Eye (tissue), 1 donor: ENCODE data around the gene PARP12.

Experiments used
- DNase-seq: peaks from one replicate; pipeline ENCODE4 v3.0.0-alpha.2; 2015

PARP12 gene

GRCh38 chr7:140033779-140034363 is 28.9 kb downstream of the PARP12 start:
- DNase-seq, result no peak

DNA sequence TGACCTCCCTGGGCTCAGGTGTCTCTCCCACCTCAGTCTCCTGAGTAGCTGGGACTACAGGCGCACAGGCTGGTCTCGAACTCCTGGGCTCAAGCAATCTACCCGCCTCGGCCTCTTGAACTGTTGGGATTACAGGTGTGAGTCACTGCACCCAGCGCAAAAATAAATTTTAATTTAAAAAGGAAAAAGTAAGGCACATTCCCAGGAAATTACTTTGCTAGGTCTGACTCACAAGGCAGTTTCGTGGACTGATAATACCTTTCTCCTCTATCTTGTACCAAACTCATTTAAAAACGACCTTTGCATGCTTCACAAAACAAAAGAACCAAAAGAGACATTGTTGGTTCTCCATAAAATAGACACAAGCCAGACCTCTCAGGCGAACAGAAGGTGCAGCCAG is 29.7 kb downstream of the PARP12 start:
- DNase-seq, result no peak

DNA sequence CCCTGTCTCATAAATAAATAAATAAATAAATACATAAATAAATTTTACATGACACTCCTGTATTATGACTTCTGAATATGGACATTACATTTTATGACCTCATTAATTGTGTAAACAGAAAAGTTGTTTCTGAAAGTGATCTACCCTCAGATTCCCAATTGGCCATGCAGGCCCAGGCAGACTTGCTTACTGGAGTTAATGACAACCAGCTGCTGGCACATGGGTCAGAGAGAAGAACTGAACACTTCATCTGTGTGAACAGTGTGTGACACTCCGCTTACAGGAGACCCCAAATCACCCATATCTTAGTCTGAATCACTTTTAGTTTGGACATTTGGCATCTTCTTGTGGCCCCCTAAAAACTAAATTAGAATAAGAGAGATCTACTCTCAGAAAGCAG is 31.4 kb downstream of the PARP12 start:
- DNase-seq, result no peak

- no peak for DNase-seq
These were observed 33.7 kb downstream of the PARP12 start for GRCh38 chr7:140029072-140029471.

DNA sequence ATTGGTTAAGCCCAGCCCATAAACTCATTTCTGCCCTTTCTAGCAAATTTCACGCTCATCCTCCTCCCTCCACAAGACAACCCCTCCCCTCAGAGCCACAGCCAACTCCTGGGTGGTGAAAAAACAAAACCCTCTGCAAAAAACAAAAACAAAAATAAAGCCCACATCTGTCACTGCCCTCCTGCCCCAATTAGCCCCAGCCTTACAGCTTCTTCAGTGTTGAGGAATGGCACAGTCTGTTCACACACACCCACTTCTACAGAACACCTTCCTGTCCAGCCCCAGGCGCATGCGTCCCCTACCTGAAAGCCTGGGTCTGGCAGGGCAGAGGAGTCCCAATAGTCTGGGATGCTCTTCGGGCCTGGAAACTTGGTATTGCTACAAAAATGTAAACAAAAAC is 34.4 kb downstream of the PARP12 start:
- no peak for DNase-seq

- no peak for DNase-seq
These were observed 34.9 kb downstream of the PARP12 start for GRCh38 chr7:140027858-140028257.

DNA sequence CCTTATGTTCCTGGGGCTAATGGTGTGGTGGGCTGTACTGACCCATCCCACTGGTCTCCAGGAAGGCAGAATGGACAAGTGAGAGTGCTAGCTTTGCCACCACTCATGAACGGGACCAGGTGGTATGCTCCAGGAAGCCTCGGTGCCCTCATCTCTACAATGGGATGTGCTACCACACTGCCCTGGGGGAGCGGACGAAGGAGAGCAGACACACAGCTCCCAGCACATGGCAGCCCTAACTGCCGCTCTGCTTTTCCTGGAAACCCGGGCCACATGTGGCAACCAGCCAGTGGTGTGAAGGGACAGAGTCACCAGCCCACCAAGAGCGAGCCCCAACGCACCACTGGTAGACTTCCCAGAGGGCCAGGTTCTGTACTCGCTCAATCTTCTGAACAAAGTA is 35.8 kb downstream of the PARP12 start:
- no peak for DNase-seq

- DNase-seq, result no peak
These were observed 36.8 kb downstream of the PARP12 start for GRCh38 chr7:140025814-140026433.

GRCh38 chr7:140025241-140025640 is 37.5 kb downstream of the PARP12 start:
- no peak for DNase-seq

GRCh38 chr7:140024585-140024984 is 38.2 kb downstream of the PARP12 start:
- no peak for DNase-seq

- DNase-seq, result no peak
These were observed 39.0 kb downstream of the PARP12 start for GRCh38 chr7:140023728-140024127.

DNA sequence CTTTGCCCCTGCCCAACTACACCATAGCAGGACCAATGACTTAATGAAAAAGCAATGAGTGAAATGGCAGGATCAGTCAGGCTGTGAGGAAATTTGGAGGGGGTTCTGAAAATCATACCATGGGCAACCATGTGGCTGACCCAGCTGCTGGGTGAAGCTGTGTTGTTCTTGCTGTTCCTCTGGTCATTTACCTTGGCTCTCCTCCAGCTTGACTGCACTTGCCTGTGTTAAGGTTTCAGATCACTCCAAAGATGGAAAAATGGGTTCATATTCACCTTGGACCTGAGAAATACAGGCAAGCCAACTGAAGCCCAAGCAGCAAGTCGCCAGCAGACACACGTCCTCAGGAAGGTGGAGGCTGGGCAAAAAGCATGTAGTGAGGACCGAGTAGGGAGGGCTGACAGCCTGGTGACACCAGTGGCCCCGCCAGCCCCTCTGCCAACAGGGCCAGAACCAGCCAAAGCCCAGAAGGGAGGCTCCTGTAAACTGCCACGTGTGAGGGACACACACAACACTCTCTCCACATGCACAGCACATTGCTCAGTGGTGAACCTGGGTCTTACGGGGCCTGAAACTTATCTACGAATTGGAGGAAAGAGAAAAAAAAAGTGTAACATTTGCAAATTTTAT is 40.1 kb downstream of the PARP12 start:
- DNase-seq, result no peak

- no peak for DNase-seq
These were observed 41.1 kb downstream of the PARP12 start for GRCh38 chr7:140021603-140022002.

DNA sequence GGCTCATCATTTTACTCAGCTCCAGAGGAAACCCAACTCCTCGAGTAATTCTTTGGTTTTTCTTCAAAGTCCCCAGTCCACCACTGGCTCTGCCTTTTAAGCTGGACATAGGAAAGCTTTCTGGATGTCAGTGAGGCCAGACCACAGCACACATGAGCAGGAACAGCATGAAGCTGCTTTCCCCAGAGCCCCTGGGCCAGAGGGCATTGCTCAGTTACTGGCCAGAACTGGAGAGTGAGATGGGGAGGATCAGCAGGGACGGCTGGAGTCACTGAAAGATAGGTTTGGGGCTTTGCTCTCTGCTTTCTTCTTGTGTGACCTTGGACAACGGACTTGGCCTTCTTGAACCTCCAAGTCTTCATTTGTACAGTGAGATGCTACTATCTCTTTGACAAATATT is 43.1 kb downstream of the PARP12 start:
- DNase-seq, result no peak

DNA sequence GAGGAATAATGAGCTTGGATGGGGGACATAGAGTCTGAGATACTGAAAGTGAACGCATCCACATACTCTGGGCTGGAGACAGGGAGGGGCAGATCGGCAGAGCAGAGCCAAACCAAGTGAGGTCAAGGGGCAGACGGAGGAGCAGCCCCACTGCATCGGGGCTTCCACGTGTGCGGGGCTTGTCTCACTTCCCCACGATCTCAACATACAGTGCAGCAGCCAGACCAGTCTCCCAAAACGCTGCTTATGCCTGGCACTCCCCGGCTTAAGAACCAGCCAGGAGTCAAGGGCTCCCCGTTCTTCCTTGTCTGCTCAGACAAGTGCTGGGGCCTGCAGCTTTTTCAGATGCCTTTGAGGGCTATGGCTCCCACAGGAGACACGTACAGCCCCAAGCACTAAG is 43.6 kb downstream of the PARP12 start:
- DNase-seq, result no peak

DNA sequence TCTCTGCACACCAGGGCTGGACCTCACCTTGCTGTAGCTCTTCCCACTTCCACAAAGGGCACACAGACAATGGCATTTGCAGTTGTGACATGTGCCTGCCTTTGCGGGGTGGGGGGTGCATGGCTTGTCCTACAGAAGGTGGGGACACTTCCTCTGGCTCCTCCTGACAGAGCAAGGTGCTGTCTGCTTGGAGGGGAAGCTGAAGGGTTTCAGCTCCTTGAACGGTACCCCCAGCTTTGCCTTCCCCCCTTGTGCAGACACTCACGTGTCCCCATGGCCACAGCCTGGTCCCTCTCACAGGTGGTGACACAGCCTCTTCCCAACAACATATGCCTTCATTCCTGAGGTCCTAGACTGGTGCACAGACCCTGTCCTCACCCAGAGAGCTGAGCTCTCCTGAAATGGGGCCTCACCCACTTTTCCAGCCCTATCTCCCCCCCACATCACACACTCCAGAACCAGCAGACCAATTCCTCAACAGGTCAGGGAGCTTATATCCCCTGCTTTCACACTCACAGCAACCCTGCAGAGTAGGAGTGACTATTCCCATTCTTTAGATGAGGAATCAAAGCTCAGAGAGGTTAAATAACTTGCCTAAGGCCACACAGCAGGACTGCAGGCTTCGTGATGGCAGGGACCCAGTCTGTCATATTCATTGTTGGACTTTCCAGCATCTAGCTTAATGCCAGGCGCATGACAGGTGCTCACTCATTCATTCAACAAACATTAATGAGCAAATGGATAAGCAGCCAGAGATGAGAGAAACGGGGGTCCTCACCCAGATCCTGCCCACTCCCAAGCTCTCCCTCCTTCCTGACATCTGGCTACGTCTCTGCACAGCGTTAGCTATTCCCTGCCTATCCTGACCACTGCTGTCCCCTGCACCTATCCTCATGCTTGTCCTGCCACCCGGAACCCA is 44.4 kb downstream of the PARP12 start:
- no peak for DNase-seq

DNA sequence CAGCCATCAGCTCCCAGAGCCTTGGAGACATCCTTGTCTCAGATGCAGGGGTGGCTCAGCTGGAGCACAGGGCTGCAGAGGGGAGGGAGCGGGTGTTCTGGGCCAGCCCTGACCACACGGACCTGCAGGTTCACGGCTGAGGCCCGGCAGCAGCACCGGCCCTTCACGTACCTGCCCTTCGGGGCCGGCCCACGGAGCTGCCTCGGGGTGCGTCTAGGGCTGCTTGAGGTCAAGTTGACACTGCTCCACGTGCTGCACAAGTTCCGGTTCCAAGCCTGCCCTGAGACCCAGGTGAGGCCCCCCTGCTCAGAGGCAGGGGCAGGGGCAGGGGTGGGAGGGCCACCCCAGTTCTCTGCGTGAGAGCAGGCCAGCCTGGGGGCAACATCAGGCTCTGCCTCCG is 45.2 kb downstream of the PARP12 start:
- DNase-seq, result no peak

- no peak for DNase-seq
These were observed 45.7 kb downstream of the PARP12 start for GRCh38 chr7:140017034-140017433.

- DNase-seq, result no peak
These were observed 46.2 kb downstream of the PARP12 start for GRCh38 chr7:140016540-140016939.

GRCh38 chr7:140015471-140015970 is 47.2 kb downstream of the PARP12 start:
- no peak for DNase-seq

GRCh38 chr7:140014123-140014522 is 48.6 kb downstream of the PARP12 start:
- no peak for DNase-seq

DNA sequence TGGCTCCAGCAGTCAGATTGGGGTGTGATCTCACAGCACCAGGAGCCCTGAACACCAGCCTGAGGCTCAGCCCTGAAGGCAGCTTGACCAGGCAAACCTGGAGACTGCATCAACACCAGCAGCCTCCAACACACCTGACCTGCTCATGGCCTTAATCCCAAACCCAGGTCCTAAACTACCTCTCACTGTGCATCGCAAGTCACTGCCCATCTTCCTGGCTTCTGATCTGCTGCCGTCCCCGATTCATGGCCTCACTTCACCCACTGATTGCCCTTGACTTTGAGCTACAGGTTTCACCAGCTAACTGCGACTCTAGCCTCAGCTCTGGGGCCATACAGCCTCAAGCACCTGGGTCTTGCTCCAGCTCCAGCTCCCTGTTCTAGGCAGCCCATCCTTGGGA is 49.1 kb downstream of the PARP12 start:
- no peak for DNase-seq

GRCh38 chr7:140010194-140010895 is 52.4 kb downstream of the PARP12 start:
- DNase-seq, result peak; percentile 7
